Measurements from ENCODE around the gene FOSB.

The FOSB gene

GRCh38 chr19:45524575-45525129 lies 56.9 kb downstream of the FOSB start:
- no peak overlapping the region for H3K4me3 ChIP-seq (ENCODE audit: low read depth, low read length)
- no peaks in the 10 kb centered on the region for H3K36me3 ChIP-seq (ENCODE audit: control insufficient read depth, insufficient read depth, low read length)
- H3K79me2 ChIP-seq, result no peaks in the 10 kb centered on the region
- no peak overlapping the region for H3K27ac ChIP-seq
- peaks cover 3% of the 10 kb centered on the region for H3K4me1 ChIP-seq
- H2AFZ ChIP-seq, result no peak overlapping the region
- H3K9me3 ChIP-seq (ENCODE audit: control insufficient read depth, low read length), result no peaks in the 10 kb centered on the region
- H3K27me3 ChIP-seq (ENCODE audit: control insufficient read depth, insufficient read depth, low read length), result no peaks in the 10 kb centered on the region
- H3K9ac ChIP-seq, result no peak overlapping the region
- TF ChIP-seq CTCF (IDR thresholded peaks at IDR 0.05), result no peak
- H3K4me2 ChIP-seq (ENCODE audit: low read length), result no peak overlapping the region
